ENCODE results near the gene PAQR6.

The PAQR6 gene

DNA sequence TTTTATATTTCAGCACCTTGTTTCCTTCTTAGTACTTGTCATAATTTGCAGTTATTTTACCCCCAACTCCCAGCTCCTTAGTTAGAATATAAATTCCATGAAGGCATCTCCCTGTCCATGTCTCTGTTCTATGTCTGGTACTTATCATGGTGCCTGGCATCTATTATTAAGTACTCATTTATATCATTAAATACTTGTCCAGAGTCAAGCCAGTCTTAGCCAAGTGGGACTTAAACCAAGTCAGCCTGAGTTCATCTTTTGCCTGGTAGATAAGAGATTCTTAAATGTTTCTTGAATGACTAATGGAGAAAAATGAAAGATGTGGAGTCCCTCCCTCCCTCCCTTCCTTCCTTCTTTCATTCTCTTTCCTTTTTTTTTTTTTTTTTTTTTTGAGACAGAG lies 44.5 kb downstream of the PAQR6 start:
- no peak overlapping the region for H3K4me3 ChIP-seq (ENCODE audit: low read depth, low read length)
- DNase-seq (ENCODE audit: low read depth): no peak
- TF ChIP-seq, protein P1, sequence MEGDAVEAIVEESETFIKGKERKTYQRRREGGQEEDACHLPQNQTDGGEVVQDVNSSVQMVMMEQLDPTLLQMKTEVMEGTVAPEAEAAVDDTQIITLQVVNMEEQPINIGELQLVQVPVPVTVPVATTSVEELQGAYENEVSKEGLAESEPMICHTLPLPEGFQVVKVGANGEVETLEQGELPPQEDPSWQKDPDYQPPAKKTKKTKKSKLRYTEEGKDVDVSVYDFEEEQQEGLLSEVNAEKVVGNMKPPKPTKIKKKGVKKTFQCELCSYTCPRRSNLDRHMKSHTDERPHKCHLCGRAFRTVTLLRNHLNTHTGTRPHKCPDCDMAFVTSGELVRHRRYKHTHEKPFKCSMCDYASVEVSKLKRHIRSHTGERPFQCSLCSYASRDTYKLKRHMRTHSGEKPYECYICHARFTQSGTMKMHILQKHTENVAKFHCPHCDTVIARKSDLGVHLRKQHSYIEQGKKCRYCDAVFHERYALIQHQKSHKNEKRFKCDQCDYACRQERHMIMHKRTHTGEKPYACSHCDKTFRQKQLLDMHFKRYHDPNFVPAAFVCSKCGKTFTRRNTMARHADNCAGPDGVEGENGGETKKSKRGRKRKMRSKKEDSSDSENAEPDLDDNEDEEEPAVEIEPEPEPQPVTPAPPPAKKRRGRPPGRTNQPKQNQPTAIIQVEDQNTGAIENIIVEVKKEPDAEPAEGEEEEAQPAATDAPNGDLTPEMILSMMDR (IDR thresholded peaks at IDR 0.05; ENCODE audit: insufficient read depth, low read depth, low read length, missing control alignments): no peak

GRCh38 chr1:156200044-156200443 lies 47.8 kb downstream of the PAQR6 start:
- H3K4me3 ChIP-seq (ENCODE audit: low read depth, low read length): no peak overlapping the region
- TF ChIP-seq, protein P1 (IDR thresholded peaks at IDR 0.05; ENCODE audit: insufficient read depth, low read depth, low read length, missing control alignments): no peak

DNA sequence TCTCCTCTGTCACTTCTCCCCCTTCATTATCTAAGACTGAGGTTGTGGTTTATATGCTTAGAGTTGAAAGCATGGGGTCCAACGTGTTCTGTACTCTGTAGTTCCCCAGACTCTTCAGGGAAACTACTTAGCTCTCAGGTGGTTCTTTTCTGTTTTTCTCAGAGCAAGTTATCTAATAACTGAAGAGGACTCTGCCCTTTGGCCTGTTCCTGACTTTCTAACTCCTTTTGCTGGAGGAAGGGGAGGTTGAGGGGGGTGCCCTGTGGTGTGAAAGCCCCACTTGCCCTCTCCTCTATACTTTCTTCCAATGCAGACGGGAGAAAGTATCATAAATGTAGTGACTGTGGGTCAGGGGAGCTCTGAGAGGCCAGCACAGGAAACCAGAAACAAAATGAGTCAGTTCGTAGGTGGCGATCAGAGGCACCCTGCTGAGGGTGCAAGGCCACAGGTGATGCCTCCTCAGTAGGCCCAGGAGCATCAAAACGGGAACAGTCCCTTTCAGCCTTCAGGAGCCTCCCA lies 49.0 kb downstream of the PAQR6 start:
- TF ChIP-seq, protein P1 (IDR thresholded peaks at IDR 0.05; ENCODE audit: insufficient read depth, low read depth, low read length, missing control alignments): no peak
- peak; percentile 52 for DNase-seq (ENCODE audit: low read depth)

More at GRCh38 chr1:156200044-156200443, 47.8 kb downstream of the PAQR6 start:
- DNase-seq (ENCODE audit: low read depth): no peak

GRCh38 chr1:156196445-156196844 lies 51.4 kb downstream of the PAQR6 start:
- DNase-seq (ENCODE audit: low read depth): no peak
- H3K4me3 ChIP-seq (ENCODE audit: low read depth, low read length): no peak overlapping the region
- TF ChIP-seq, protein P1 (IDR thresholded peaks at IDR 0.05; ENCODE audit: insufficient read depth, low read depth, low read length, missing control alignments): no peak

More for the DNA sequence above, 49.0 kb downstream of the PAQR6 start:
- no peak overlapping the region for H3K4me3 ChIP-seq (ENCODE audit: low read depth, low read length)

GRCh38 chr1:156195853-156196252 lies 52.0 kb downstream of the PAQR6 start:
- TF ChIP-seq, protein P1 (IDR thresholded peaks at IDR 0.05; ENCODE audit: insufficient read depth, low read depth, low read length, missing control alignments): no peak
- H3K4me3 ChIP-seq (ENCODE audit: low read depth, low read length): no peak overlapping the region
- no peak for DNase-seq (ENCODE audit: low read depth)

GRCh38 chr1:156194300-156194652 lies 53.6 kb downstream of the PAQR6 start:
- no peak for DNase-seq (ENCODE audit: low read depth)
- peak overlapping the region; percentile 87 for H3K4me3 ChIP-seq (ENCODE audit: low read depth, low read length)
- TF ChIP-seq, protein P1 (IDR thresholded peaks at IDR 0.05; ENCODE audit: insufficient read depth, low read depth, low read length, missing control alignments): no peak

Data from GM12865 (cell line).